Measurements from ENCODE around the gene PRCD. TPM values are rescaled to one million over a fixed set of nuclear protein-coding genes. Genes with fewer than 3 reads are reported as not detected.

PRCD gene
- total RNA-seq, 2 donors from 2014 or later: 0.52 to 4.6 TPM

- no peaks in the 10 kb centered on the region for H3K9me3 ChIP-seq
- H3K27me3 ChIP-seq: no peaks in the 10 kb centered on the region
- 37 to 61% methylated on average over 5 of the region's 5 CpGs for WGBS, 2 donors
- peaks cover 48% of the 10 kb centered on the region for H3K4me1 ChIP-seq
- H3K4me3 ChIP-seq: no peak overlapping the region
- DNase-seq (no peak), ATAC-seq (no peak)
- H3K27ac ChIP-seq: peak overlapping the region; percentile 45 to 88 (median 71)
- peaks cover 0 to 2% of the 10 kb centered on the region in 2 donors for H3K36me3 ChIP-seq (replicated peaks in 1 of 2; ENCODE audit: insufficient read depth in 1 of 2, low read depth in 2 of 2)
- intact Hi-C loops (cut with DNase I): no loop called here
- no peak for TF ChIP-seq CTCF (IDR thresholded peaks at IDR 0.05)
- TF ChIP-seq POLR2A (IDR thresholded peaks at IDR 0.05): no peak
Measured at GRCh38 chr17:76566988-76567431, 27.2 kb downstream of the PRCD start.

GRCh38 chr17:76567634-76568432 is 28.0 kb downstream of the PRCD start:
- Histone ChIP-seq H3K4me3 (no peak overlapping the region), H3K27me3 (no peaks in the 10 kb centered on the region), H3K4me1 (peaks cover 41% of the 10 kb centered on the region), H3K27ac (peak overlapping the region; percentile 45 to 88 (median 71)), H3K36me3 (replicated peaks in 1 of 2; ENCODE audit: insufficient read depth in 1 of 2, low read depth in 2 of 2) (peaks cover 0 to 2% of the 10 kb centered on the region in 2 donors), H3K9me3 (no peaks in the 10 kb centered on the region)
- peak; percentile 59 for ATAC-seq
- peak in 3 of 4 donors; percentile 52 to 57 (median 53) for DNase-seq
- whole genome bisulfite sequencing, 2 donors: 46 to 50% methylated on average over 10 to 13 of the region's 14 CpGs
- intact Hi-C loops (cut with DNase I): no loop called here
- no peak for TF ChIP-seq CTCF (IDR thresholded peaks at IDR 0.05)
- no peak for TF ChIP-seq POLR2A (IDR thresholded peaks at IDR 0.05)

GRCh38 chr17:76568811-76569221 is 29.0 kb downstream of the PRCD start:
- Histone ChIP-seq H3K27me3 (no peaks in the 10 kb centered on the region), H3K27ac (peak overlapping the region in 3 of 4 donors; percentile 74 to 88 (median 84)), H3K4me3 (no peak overlapping the region), H3K36me3 (replicated peaks in 1 of 2; ENCODE audit: insufficient read depth in 1 of 2, low read depth in 2 of 2) (no peaks in the 10 kb centered on the region), H3K9me3 (no peaks in the 10 kb centered on the region), H3K4me1 (peaks cover 39% of the 10 kb centered on the region)
- intact Hi-C loops (cut with DNase I): no loop called here
- DNase-seq: no peak
- 63 to 77% methylated on average over 17 to 19 of the region's 19 CpGs for WGBS, 2 donors
- ATAC-seq: no peak
- no peak for TF ChIP-seq CTCF (IDR thresholded peaks at IDR 0.05)
- TF ChIP-seq POLR2A (IDR thresholded peaks at IDR 0.05): no peak

- DNase-seq: peak; percentile 67 to 83 (median 81)
- intact Hi-C loops (cut with DNase I): no loop called here
- TF ChIP-seq CTCF (IDR thresholded peaks at IDR 0.05): peak in 1 of 7 experiments; percentile 3
- TF ChIP-seq POLR2A (IDR thresholded peaks at IDR 0.05): peak in 2 of 3 donors; percentile 42 to 50
- 45 to 49% methylated on average over 5 to 18 of the region's 18 CpGs for WGBS, 2 donors
- Histone ChIP-seq H3K4me1 (peaks cover 39% of the 10 kb centered on the region), H3K36me3 (replicated peaks in 1 of 2; ENCODE audit: insufficient read depth in 1 of 2, low read depth in 2 of 2) (no peaks in the 10 kb centered on the region), H3K27ac (peak overlapping the region; percentile 74 to 88 (median 80)), H3K27me3 (no peaks in the 10 kb centered on the region), H3K4me3 (no peak overlapping the region), H3K9me3 (no peaks in the 10 kb centered on the region)
- peak; percentile 83 for ATAC-seq
Measured at GRCh38 chr17:76569607-76570279, 29.9 kb downstream of the PRCD start.
